Suppressor macrophage treated with lipopolysaccharide for 4 hours (primary cell): ENCODE measurements around the gene C4orf46.
A peak's percentile ranks its signal among the peaks of the same experiment; 100 is the strongest.

Experiments
- DNase-seq: peaks from one replicate; pipeline ENCODE4 v3.0.0-alpha.2; 2020

Gene C4orf46

DNA sequence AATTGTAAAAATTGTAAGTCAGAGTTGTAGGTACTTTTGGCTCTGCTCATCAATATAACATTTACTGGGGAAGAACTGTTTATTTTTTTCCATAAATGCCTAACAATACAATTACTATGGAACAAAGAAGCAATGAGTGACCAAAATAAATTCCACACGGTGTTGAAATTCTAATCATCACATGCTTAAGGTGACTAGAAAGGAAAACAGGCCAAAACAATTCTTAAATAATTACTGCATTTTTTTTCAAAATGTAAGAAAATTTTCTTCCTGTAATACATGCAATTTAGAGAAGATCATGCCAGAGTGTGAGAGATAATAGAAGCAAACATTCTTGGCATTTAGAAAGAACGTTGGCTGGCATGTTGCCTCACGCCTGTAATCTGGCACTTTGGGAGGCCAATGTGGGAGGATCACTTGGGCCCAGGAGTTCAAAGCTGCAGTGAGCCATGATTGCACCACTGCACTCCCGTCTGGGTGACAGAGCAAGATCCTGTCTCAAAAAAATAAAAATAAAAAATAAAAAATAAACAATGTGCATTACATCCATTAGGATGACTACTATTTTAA, 22.5 kb downstream of the C4orf46 start:
- no peak for DNase-seq

DNA sequence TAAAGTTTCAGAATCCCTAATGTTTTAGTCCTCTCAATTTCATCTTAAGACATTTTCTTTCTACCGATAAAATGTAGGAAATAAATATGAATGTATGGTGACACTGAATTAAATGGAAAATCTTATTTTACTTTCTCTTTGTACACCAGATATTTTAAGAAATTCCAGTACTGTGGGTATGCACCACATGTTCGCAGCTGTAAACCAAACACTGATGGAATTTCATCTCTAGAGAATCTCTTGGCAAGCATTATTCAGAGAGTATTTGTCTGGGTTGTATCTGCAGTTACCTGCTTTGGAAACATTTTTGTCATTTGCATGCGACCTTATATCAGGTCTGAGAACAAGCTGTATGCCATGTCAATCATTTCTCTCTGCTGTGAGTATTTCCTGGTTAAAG, 26.9 kb downstream of the C4orf46 start:
- DNase-seq, result no peak

DNA sequence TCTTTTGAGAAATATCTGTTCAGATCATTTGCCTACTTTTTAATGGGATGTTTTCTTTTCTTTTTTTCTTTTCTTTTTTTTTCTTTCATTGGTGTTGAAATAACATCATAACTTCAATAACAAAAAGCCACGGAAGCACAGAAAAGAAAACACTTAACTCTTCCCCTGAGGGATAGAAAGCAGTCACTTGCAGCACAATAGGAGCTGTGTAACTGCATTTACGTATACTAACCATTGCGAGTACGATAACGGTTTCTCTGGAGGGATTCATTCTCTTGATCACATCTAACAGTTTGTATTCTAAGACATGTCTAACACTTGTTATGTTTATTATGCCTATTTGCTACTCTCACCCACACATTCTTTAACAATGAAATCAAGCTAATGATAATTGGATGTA, 27.3 kb downstream of the C4orf46 start:
- DNase-seq, result no peak

DNA sequence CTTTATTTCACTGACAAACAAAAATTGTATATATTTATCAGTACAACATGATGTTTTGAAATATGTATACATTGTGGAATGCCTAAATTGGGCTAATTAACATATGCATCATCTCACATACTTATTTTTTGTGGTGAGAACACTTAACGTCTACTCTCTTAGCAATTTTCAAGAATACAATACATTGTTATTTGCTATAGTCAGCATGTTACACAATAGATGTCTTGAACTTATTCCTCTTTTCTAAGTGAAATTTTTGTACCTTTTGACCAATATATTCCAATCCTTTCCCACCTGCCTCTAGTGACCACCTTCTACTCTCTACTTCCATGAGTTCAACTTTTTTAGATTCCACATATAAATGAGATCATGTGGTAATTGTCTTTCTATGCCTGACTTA, 35.1 kb downstream of the C4orf46 start:
- DNase-seq, result no peak

DNA sequence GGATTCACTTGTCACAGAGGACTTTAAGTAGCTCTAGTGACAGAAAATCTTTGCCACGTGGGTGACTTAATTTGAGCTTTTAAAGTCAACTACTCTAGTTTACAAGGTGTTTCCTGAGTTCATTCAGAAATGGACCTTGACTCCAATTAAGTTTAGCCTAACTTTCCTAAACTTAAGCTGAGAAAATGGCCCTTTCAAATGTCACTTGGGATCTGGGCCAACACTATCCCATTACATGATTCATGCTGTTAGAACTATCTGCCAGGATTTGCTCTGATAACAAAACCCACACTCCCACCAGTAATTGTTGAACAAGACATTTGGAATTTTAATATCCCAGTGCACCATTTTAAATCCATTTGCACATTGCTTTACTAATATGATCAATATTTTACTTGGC, 40.8 kb downstream of the C4orf46 start:
- no peak for DNase-seq

DNA sequence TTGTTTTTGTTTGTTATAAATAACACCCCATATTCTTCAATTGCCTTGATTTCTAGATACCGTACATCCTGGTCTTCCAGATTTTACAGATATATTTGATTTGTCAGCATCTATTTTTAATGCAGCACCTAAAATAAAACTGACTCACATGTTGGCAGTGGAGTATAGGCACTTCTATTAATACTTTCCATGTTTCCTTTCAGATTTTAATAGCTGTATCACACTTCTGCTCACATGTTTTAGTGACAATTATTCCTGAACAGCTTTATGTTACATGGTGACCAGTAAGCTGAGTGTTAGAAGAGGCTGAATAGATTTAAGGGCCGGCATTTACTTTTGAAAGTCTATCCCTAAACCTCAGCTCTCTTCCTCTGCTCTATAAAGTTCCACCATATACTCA, 46.1 kb downstream of the C4orf46 start:
- DNase-seq, result no peak

DNA sequence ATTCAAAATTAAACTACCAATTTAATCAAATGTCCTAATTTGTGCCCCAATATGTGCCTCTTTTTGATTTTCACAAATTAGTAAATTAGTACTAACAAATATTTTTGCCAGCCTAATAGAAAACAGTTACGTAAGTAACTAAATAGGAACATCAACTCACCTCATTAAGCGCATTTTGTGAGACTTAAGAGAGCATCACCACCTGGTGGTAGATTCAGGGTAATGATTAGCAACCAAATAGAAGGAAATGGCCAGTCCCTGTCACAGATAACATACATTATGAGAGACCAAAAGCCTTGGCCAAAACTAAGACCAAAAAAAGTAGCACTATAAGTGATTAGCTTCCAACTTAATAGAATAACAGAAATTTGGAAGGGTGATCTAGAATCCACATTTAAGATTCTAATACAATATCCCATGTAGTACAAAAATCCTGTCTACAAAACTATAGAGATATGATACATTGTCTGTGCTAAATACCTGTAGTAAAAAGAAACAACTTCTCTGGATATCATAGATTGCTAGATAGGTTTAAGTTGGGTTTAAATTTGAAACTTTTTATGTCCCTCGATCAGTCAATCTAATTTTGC, 46.7 kb downstream of the C4orf46 start:
- DNase-seq, result peak; percentile 80

DNA sequence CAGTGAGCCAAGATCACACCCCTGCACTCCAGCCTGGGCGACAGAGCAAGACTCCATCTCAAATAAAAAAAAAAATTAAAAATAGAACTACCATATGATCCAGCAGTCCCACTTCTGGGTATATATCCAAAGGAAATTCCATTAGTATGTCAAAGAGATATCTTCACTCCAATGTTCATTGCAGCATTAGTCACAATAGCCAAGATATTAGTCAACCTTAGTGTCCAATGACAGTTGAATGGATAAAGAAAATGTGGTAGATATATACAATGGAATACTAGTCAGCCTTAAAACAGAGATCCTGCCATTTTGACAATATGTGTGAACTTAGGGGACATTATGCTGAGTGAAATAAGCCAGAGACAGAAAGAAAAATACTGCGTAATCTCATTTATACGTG, 49.4 kb downstream of the C4orf46 start:
- no peak for DNase-seq

DNA sequence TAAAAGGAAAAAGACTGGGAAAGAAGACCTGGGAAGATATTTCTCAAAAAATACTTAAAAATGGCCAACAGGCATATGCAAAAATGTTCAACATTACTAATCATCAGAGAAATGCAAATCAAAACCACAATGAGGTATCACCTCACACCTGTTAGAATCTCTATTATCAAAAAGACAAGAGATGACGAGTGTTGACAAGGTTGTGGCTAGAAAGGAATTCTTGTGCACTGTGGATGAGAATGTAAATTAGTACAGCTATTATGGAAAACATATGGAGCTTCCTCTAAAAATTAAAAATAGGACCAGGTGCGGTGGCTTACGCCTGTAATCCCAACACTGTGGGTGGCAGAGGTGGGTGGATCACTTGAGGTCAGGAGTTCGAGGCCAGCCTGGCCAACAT, 50.0 kb downstream of the C4orf46 start:
- no peak for DNase-seq

DNA sequence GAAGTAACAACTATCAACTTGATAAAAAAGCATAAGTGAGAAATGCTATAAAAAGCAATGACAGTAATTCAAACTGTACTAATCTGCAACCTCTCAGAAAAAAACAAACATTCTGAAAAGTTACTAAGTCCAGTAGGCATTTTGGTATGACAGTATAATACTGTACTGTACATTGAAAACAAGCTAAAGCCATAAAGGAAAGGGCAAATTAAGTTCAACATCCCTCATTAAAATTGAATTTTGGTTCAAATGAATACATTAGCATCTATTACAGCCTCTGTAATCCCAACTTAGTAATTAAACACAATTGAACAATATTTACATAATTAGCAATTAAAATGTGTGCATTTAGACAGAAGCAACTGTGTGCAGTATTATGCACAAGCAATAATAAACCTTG, 53.7 kb downstream of the C4orf46 start:
- no peak for DNase-seq
